Mesendoderm (in vitro differentiated cells): ENCODE measurements around the gene OR10H1.
"Not testable (repeated sequence)": the region's sequence is repeated elsewhere in the genome, so short reads cannot be mapped to it uniquely, and the experiment has no call there.

ENCODE experiments used
- DNase-seq: peaks from one replicate; pipeline ENCODE4 v3.0.0; 2013
- H2AK5ac ChIP-seq: 2 replicates; pipeline ENCODE4 v1.6.1; 2013; ENCODE audit warnings: low read length, inconsistent platforms
- H2BK120ac ChIP-seq: 2 replicates; pipeline ENCODE4 v1.6.1; 2013; ENCODE audit warnings: low read depth, mild to moderate bottlenecking, low read length, moderate library complexity, mixed read lengths
- H2BK15ac ChIP-seq: replicated peaks from 2 replicates; pipeline ENCODE4 v1.6.1; 2013; ENCODE audit warnings: low read depth, mild to moderate bottlenecking, moderate library complexity
- H2BK5ac ChIP-seq: 2 replicates; pipeline ENCODE4 v1.6.1; 2013; ENCODE audit warnings: low read length, inconsistent platforms
- H3K18ac ChIP-seq: 2 replicates; pipeline ENCODE4 v1.6.1; 2013; ENCODE audit warnings: mild to moderate bottlenecking, low read length, mixed read lengths
- H3K23ac ChIP-seq: one replicate; pipeline ENCODE4 v1.6.1; 2013; ENCODE audit warnings: low read length
- H3K27ac ChIP-seq: 2 replicates; pipeline ENCODE4 v1.5.1; 2013; ENCODE audit warnings: low read depth, mild to moderate bottlenecking, inconsistent platforms, low read length, moderate library complexity
- H3K27me3 ChIP-seq: 2 replicates; pipeline ENCODE4 v1.6.1; 2013; ENCODE audit warnings: low read length, control low read depth, mild to moderate bottlenecking, inconsistent platforms; ENCODE audit not compliant: insufficient read depth, poor library complexity
- H3K36me3 ChIP-seq: 2 replicates; pipeline ENCODE4 v1.6.1; 2013; ENCODE audit warnings: low read length, inconsistent platforms; ENCODE audit not compliant: control insufficient read depth, insufficient read depth
- H3K4ac ChIP-seq: one replicate; pipeline ENCODE4 v1.6.1; 2013; ENCODE audit warnings: low read depth, mild to moderate bottlenecking, low read length, moderate library complexity
- H3K4me1 ChIP-seq: 2 replicates; pipeline ENCODE4 v1.6.1; 2013; ENCODE audit warnings: low read depth, low read length, inconsistent platforms; ENCODE audit not compliant: control insufficient read depth
- H3K4me2 ChIP-seq: 2 replicates; pipeline ENCODE4 v1.6.1; 2013; ENCODE audit warnings: low read length
- H3K4me3 ChIP-seq: 2 replicates; pipeline ENCODE4 v1.5.1; 2013; ENCODE audit warnings: mild to moderate bottlenecking, low read length
- H3K56ac ChIP-seq: one replicate; pipeline ENCODE4 v1.6.1; 2013; ENCODE audit warnings: low read length
- H3K79me1 ChIP-seq: 2 replicates; pipeline ENCODE4 v1.6.1; 2013; ENCODE audit warnings: low read length, inconsistent platforms
- H3K79me2 ChIP-seq: 2 replicates; pipeline ENCODE4 v1.6.1; 2013; ENCODE audit warnings: mild to moderate bottlenecking, low read length; ENCODE audit not compliant: control insufficient read depth, insufficient read depth
- H3K9ac ChIP-seq: 2 replicates; pipeline ENCODE4 v1.6.1; 2013; ENCODE audit warnings: low read length, inconsistent platforms
- H4K5ac ChIP-seq: one replicate; pipeline ENCODE4 v1.6.1; 2013; ENCODE audit warnings: low read length
- H4K8ac ChIP-seq: one replicate; pipeline ENCODE4 v1.6.1; 2013; ENCODE audit warnings: low read depth, mild to moderate bottlenecking, control low read depth, low read length, moderate library complexity
- WGBS: extraction: QIAGEN DNeasy Blood & Tissue Kit; methylation state at CpG from one replicate; pipeline ENCODE4 v1.1.7; 2013; ENCODE audit warnings: low lambda C conversion rate, missing lambda C conversion rate; ENCODE audit not compliant: insufficient coverage; ENCODE audit errors: extremely low coverage; 5-methylcytosine and 5-hydroxymethylcytosine counted together

OR10H1 gene

GRCh38 chr19:15834232-15834631 lies 18.8 kb upstream of the OR10H1 start:
- H2AK5ac ChIP-seq, H4K5ac ChIP-seq, H3K4me1 ChIP-seq, H3K36me3 ChIP-seq, H4K8ac ChIP-seq, DNase-seq, H3K23ac ChIP-seq, H3K27me3 ChIP-seq, H3K27ac ChIP-seq, H3K79me1 ChIP-seq, H3K4me3 ChIP-seq, H3K56ac ChIP-seq, H3K9ac ChIP-seq, H3K18ac ChIP-seq, H2BK15ac ChIP-seq, H3K79me2 ChIP-seq, H2BK120ac ChIP-seq, H3K4me2 ChIP-seq, H2BK5ac ChIP-seq, H3K4ac ChIP-seq: not testable (repeated sequence)
- WGBS: no CpG with 5 or more reads among the region's 3 CpGs

GRCh38 chr19:15831626-15832025 lies 16.2 kb upstream of the OR10H1 start:
- Histone ChIP-seq H3K79me2 (no peaks in the 10 kb centered on the region), H3K4me3 (no peak overlapping the region), H3K9ac (no peak overlapping the region), H2AK5ac (no peak overlapping the region), H3K23ac (no peak overlapping the region), H3K27me3 (no peaks in the 10 kb centered on the region), H2BK15ac (no peak overlapping the region), H3K4me1 (no peaks in the 10 kb centered on the region), H2BK120ac (no peak overlapping the region), H3K4ac (no peak overlapping the region), H3K36me3 (no peaks in the 10 kb centered on the region), H3K56ac (no peak overlapping the region), H4K5ac (no peak overlapping the region), H3K4me2 (no peak overlapping the region), H3K18ac (no peak overlapping the region), H3K27ac (no peak overlapping the region), H2BK5ac (no peak overlapping the region), H4K8ac (no peak overlapping the region), H3K79me1 (no peaks in the 10 kb centered on the region)
- no CpG with 5 or more reads among the region's 5 CpGs for WGBS
- no peak for DNase-seq

GRCh38 chr19:15829786-15830185 lies 14.3 kb upstream of the OR10H1 start:
- Histone ChIP-seq H3K4me1 (no peaks in the 10 kb centered on the region), H4K8ac (no peak overlapping the region), H3K9ac (no peak overlapping the region), H3K4ac (no peak overlapping the region), H3K27ac (no peak overlapping the region), H3K56ac (no peak overlapping the region), H2BK120ac (no peak overlapping the region), H2BK15ac (no peak overlapping the region), H3K79me1 (no peaks in the 10 kb centered on the region), H2AK5ac (no peak overlapping the region), H4K5ac (no peak overlapping the region), H3K79me2 (no peaks in the 10 kb centered on the region), H3K4me3 (no peak overlapping the region), H3K4me2 (no peak overlapping the region), H3K23ac (no peak overlapping the region), H3K36me3 (no peaks in the 10 kb centered on the region), H2BK5ac (no peak overlapping the region), H3K27me3 (no peaks in the 10 kb centered on the region), H3K18ac (no peak overlapping the region)
- no peak for DNase-seq
- WGBS: no CpG with 5 or more reads among the region's 8 CpGs

- no peaks in the 10 kb centered on the region for H3K79me1 ChIP-seq
- no peak overlapping the region for H3K56ac ChIP-seq
- H3K4me3 ChIP-seq: no peak overlapping the region
- H3K36me3 ChIP-seq: no peaks in the 10 kb centered on the region
- no peak overlapping the region for H2BK120ac ChIP-seq
- no peak overlapping the region for H3K4ac ChIP-seq
- no peaks in the 10 kb centered on the region for H3K4me1 ChIP-seq
- WGBS: no CpG with 5 or more reads among the region's 10 CpGs
- H3K27me3 ChIP-seq: no peaks in the 10 kb centered on the region
- H3K79me2 ChIP-seq: no peaks in the 10 kb centered on the region
- no peak overlapping the region for H2BK15ac ChIP-seq
- no peak overlapping the region for H3K23ac ChIP-seq
- no peak for DNase-seq
- H3K9ac ChIP-seq: no peak overlapping the region
- H4K8ac ChIP-seq: no peak overlapping the region
- H4K5ac ChIP-seq: no peak overlapping the region
- H3K18ac ChIP-seq: no peak overlapping the region
- H3K27ac ChIP-seq: no peak overlapping the region
- no peak overlapping the region for H2AK5ac ChIP-seq
- no peak overlapping the region for H2BK5ac ChIP-seq
- no peak overlapping the region for H3K4me2 ChIP-seq
Observed at GRCh38 chr19:15829306-15829698, 13.8 kb upstream of the OR10H1 start.

GRCh38 chr19:15828611-15829305 lies 13.3 kb upstream of the OR10H1 start:
- H4K8ac ChIP-seq: not testable (repeated sequence)
- WGBS: no CpG with 5 or more reads among the region's 13 CpGs

GRCh38 chr19:15828121-15828610 lies 12.7 kb upstream of the OR10H1 start:
- Histone ChIP-seq H2BK120ac (no peak overlapping the region), H3K9ac (no peak overlapping the region), H2BK5ac (no peak overlapping the region), H3K79me1 (no peaks in the 10 kb centered on the region), H3K4me1 (no peaks in the 10 kb centered on the region), H3K4ac (no peak overlapping the region), H3K56ac (no peak overlapping the region), H3K27ac (no peak overlapping the region), H4K8ac (no peak overlapping the region), H3K27me3 (no peaks in the 10 kb centered on the region), H4K5ac (no peak overlapping the region), H3K18ac (no peak overlapping the region), H3K4me2 (no peak overlapping the region), H3K36me3 (no peaks in the 10 kb centered on the region), H2BK15ac (no peak overlapping the region), H3K23ac (no peak overlapping the region), H3K4me3 (no peak overlapping the region), H2AK5ac (no peak overlapping the region), H3K79me2 (no peaks in the 10 kb centered on the region)
- DNase-seq: peak; percentile 8
- WGBS: no CpG with 5 or more reads among the region's 7 CpGs

More at GRCh38 chr19:15828611-15829305, 13.3 kb upstream of the OR10H1 start:
- not testable (repeated sequence) for H3K4me3 ChIP-seq, H2BK120ac ChIP-seq, H3K23ac ChIP-seq, H2AK5ac ChIP-seq, H3K27ac ChIP-seq, H3K27me3 ChIP-seq, H3K56ac ChIP-seq, H3K36me3 ChIP-seq, H4K5ac ChIP-seq, H3K4me1 ChIP-seq, H3K4ac ChIP-seq, H3K9ac ChIP-seq, H2BK5ac ChIP-seq, H2BK15ac ChIP-seq, H3K4me2 ChIP-seq, H3K18ac ChIP-seq, H3K79me1 ChIP-seq, H3K79me2 ChIP-seq
- peak; percentile 6 for DNase-seq
